K562 (cell line): ENCODE data around the gene KATNB1. TPM values are rescaled to one million over a fixed set of nuclear protein-coding genes. Genes with fewer than 3 reads are reported as not detected.
A peak's percentile ranks its signal among the peaks of the same experiment; 100 is the strongest.

Experiments
- ATAC-seq: fragments of 200-7000 bp; cut with Tn5 transposase; 3 replicates; pipeline ENCODE4 v1.9.1; 2020; ENCODE audit warnings: moderate library complexity
- BruUV-seq: library from RNA; stranded (reverse); fragments of 400-500 nt; replicated peaks from 2 replicates; lab custom pipeline; 2021; lab: Mats Ljungman, UMichigan
- CTCF ChIA-PET: fragments of 300-600 bp; formaldehyde crosslinking; extraction: SDS; loops from one replicate; lab custom pipeline; 2021; ENCODE audit warnings: low intra/inter-chr PET ratio; lab: Yijun Ruan, JAX
- POLR2A ChIA-PET: fragments of 300-600, 350-650 bp; sonication (Branson Sonifier 250); formaldehyde crosslinking; extraction: SDS; loops from one replicate; lab custom pipeline; 2021; ENCODE audit warnings: antibody characterized with exemption, inconsistent platforms; lab: Yijun Ruan, JAX
- DNase-seq, 4 experiments: peaks; one replicate each; pipeline versions ENCODE4 v3.0.0 to v3.0.0-alpha.2; 2011 to 2018; ENCODE audit warnings: low spot score in 3 of 4, mixed read lengths in 3 of 4; ENCODE audit errors: extremely low read depth in 1 of 4
- FAIRE-seq: peaks from 2 replicates; lab custom pipeline; 2011; peaks lifted over from hg19 to GRCh38; lab: Jason Lieb, UNC
- H2AFZ ChIP-seq: 2 replicates; pipeline ENCODE4 v1.6.0; 2011; ENCODE audit warnings: low read depth, low read length, control low read depth, inconsistent platforms
- H3K27ac ChIP-seq: fragments of 200-600 bp; 3 replicates; pipeline ENCODE4 v1.8.0; 2011; ENCODE audit warnings: low read depth, mild to moderate bottlenecking, control low read depth, inconsistent platforms, low read length, moderate library complexity, mixed read lengths; ENCODE audit errors: extremely low read depth
- H3K27me3 ChIP-seq, 2 experiments: fragments of 300-600 bp in 1 of 2; 2 replicates in 1 of 2; 3 replicates in 1 of 2; pipeline versions ENCODE4 v1.6.0 to v1.8.0; 2011; ENCODE audit warnings: inconsistent platforms in 2 of 2, low read length in 2 of 2, mild to moderate bottlenecking in 1 of 2, mixed read lengths in 1 of 2, moderate library complexity in 1 of 2; ENCODE audit not compliant: control insufficient read depth in 2 of 2, insufficient read depth in 2 of 2
- H3K36me3 ChIP-seq: fragments of 300-600 bp; 3 replicates; pipeline ENCODE4 v1.8.0; 2011; ENCODE audit warnings: mild to moderate bottlenecking, low read length, inconsistent platforms; ENCODE audit not compliant: control insufficient read depth, insufficient read depth
- H3K4me1 ChIP-seq, 2 experiments: fragments of 200-600 bp in 1 of 2; replicated peaks in 1 of 2; 2 replicates in 1 of 2; 3 replicates in 1 of 2; pipeline versions ENCODE4 v1.5.1 to v1.8.0; 2011; ENCODE audit warnings: inconsistent platforms in 2 of 2, low read length in 2 of 2, mild to moderate bottlenecking in 1 of 2, mixed read lengths in 1 of 2, moderate library complexity in 1 of 2; ENCODE audit not compliant: control insufficient read depth in 2 of 2, insufficient read depth in 2 of 2
- H3K4me2 ChIP-seq: 2 replicates; pipeline ENCODE4 v1.6.1; 2011; ENCODE audit warnings: low read length, control low read depth, inconsistent platforms, mixed read lengths; ENCODE audit not compliant: insufficient read depth
- H3K4me3 ChIP-seq: fragments of 200-600 bp; sonication (generic), shearing (Covaris generic); 2 replicates; pipeline ENCODE4 v1.5.1; 2016; ENCODE audit warnings: control low read depth, inconsistent platforms
- H3K79me2 ChIP-seq: fragments of 200-600 bp; 3 replicates; pipeline ENCODE4 v1.8.0; 2011; ENCODE audit warnings: low read length, inconsistent platforms; ENCODE audit not compliant: control insufficient read depth, insufficient read depth
- H3K9ac ChIP-seq, 2 experiments: 2 replicates each; pipeline versions ENCODE4 v1.6.0 to v1.6.1; 2011; ENCODE audit warnings: low read depth in 2 of 2, low read length in 2 of 2, control low read depth in 1 of 2, inconsistent platforms in 1 of 2, mild to moderate bottlenecking in 1 of 2, mixed read lengths in 1 of 2; ENCODE audit not compliant: insufficient read depth in 1 of 2
- H3K9me1 ChIP-seq: one replicate; pipeline ENCODE4 v1.6.0; 2011; ENCODE audit warnings: inconsistent platforms, mild to moderate bottlenecking, low read length, moderate library complexity; ENCODE audit not compliant: control insufficient read depth, insufficient read depth
- H3K9me3 ChIP-seq: replicated peaks from 2 replicates; pipeline ENCODE4 v1.5.1; 2011; ENCODE audit warnings: low read depth, low read length, inconsistent platforms; ENCODE audit not compliant: control insufficient read depth, insufficient read depth
- H4K20me1 ChIP-seq: replicated peaks from 2 replicates; pipeline ENCODE4 v1.6.1; 2011; ENCODE audit warnings: low read length, inconsistent platforms, mixed read lengths; ENCODE audit not compliant: control insufficient read depth, insufficient read depth
- CREB1 ChIP-seq, 2 experiments: sonication (generic) in 1 of 2; formaldehyde crosslinking in 1 of 2; IDR thresholded peaks; 2 replicates each; pipeline versions ENCODE4 v1.6.1 to v1.8.0; 2012 to 2022; ENCODE audit warnings: inconsistent platforms in 1 of 2, mild to moderate bottlenecking in 1 of 2, missing genetic modification reagents in 1 of 2, moderate library complexity in 1 of 2
- RBFOX2 ChIP-seq: fragments of 200-400 bp; formaldehyde crosslinking; IDR thresholded peaks from 2 replicates; pipeline ENCODE4 v1.6.1; 2017; ENCODE audit warnings: low read depth, mild to moderate bottlenecking, low read length, moderate library complexity
- WGBS: fragments of 100-300 bp; shearing (Covaris generic); methylation state at CpG from one replicate; pipeline ENCODE4 v1.1.6; 2016; ENCODE audit warnings: low coverage, mixed read lengths; ENCODE audit not compliant: insufficient coverage; ENCODE audit errors: missing lambda C conversion rate; 5-methylcytosine and 5-hydroxymethylcytosine counted together
- in situ Hi-C: fragments of 300-500 bp; cut with MboI; formaldehyde crosslinking; loops from 4 replicates; pipeline ENCODE4 v1.15.0; 2018; ENCODE audit warnings: inconsistent platforms, mixed read lengths
- intact Hi-C: fragments of 100-400 bp; cut with micrococcal nuclease; formaldehyde crosslinking; loops from 2 replicates; pipeline ENCODE4 v1.14.2; 2022
- polyA plus RNA-seq, 8 experiments: library from polyadenylated mRNA; depleted of rRNA in 4 of 8; stranded (reverse) in 5 of 8; unstranded in 3 of 8; fragments of >200 nt; fragmentation: Nextera tagmentation in 2 of 8; fragmentation: Illumina TruSeq in 1 of 8; extraction: Ambion mirVana in 2 of 8; extraction: Trizol in 1 of 8; gene quantifications; 2 replicates each; pipeline versions ENCODE4 v1.2.1 to v1.2.3, GENCODE V29; 2011 to 2014; ENCODE audit warnings: inconsistent platforms in 1 of 8, missing spikeins in 1 of 8
- total RNA-seq, 7 experiments: library from RNA; depleted of rRNA in 6 of 7; stranded (reverse); fragments of >200 nt in 6 of 7; fragmentation: Illumina TruSeq in 2 of 7; extraction: Trizol in 2 of 7; gene quantifications; 2 replicates each; pipeline versions ENCODE4 v1.2.1 to v1.2.3, GENCODE V29; 2011 to 2021; ENCODE audit warnings: low replicate concordance in 1 of 7

Gene KATNB1
- total and polyA plus RNA-seq, 9 of the 15 experiments (the other 6 are each of a cell fraction or from before 2014, with no cell fraction given), result 1.2 to 52.6 (median 21.9) TPM

GRCh38 chr16:57739756-57740422, 4.3 kb downstream of the KATNB1 start:
- Histone ChIP-seq H2AFZ (no peak overlapping the region), H3K9me1 (no peaks in the 10 kb centered on the region), H3K9ac (peak overlapping the region in 1 of 2 experiments; percentile 29; a peak in 2 of 4 replicates), H3K9me3 (no peaks in the 10 kb centered on the region), H3K4me3 (no peak overlapping the region), H3K36me3 (peaks cover 35% of the 10 kb centered on the region; the same call in 2 of the 3 replicates), H3K4me1 (peaks cover 19 to 48% of the 10 kb centered on the region in 2 experiments), H3K79me2 (peaks cover 10% of the 10 kb centered on the region; the same call in 2 of the 3 replicates), H3K27ac (no peak overlapping the region), H3K4me2 (no peak overlapping the region), H4K20me1 (no peaks in the 10 kb centered on the region), H3K27me3 (no peaks in the 10 kb centered on the region)
- no peak for TF ChIP-seq CREB1 (IDR thresholded peaks at IDR 0.05)
- TF ChIP-seq CREB1 (CRISPR knock-in tag; IDR thresholded peaks at IDR 0.05), result no peak
- peak; percentile 50 for TF ChIP-seq RBFOX2
- in situ Hi-C loops (no loop called here), intact Hi-C loops (loop anchor here (5.0 to 10.0 kb wide), 3 partner anchors 48 to 265 kb away; partner anchors contain the start of genes DRC7, USB1 and ZNF319)
- ChIA-PET POLR2A (interaction anchor here (0.7 to 0.8 kb wide), 3 partner anchors 16 to 161 kb away, joined by 3 to 4 read pairs (median 3); no protein-coding TSS in a partner anchor), CTCF (no interaction called here)
- no peak for ATAC-seq
- no TSS peak for BruUV-seq
- no peak for FAIRE-seq
- 84% methylated on average over 17 of the region's 18 CpGs for WGBS
- DNase-seq, result no peak
